GM19468 (cell line): ENCODE measurements around the gene FLT4.

Experiments used
- ATAC-seq: cut with Tn5 transposase; IDR thresholded peaks from one replicate; pipeline ENCODE4 v1.9.1; 2021; ENCODE audit warnings: mild to moderate bottlenecking, moderate library complexity, moderate number of reproducible peaks; ENCODE audit not compliant: unreplicated experiment; ENCODE audit errors: extremely low read depth

Gene FLT4

DNA sequence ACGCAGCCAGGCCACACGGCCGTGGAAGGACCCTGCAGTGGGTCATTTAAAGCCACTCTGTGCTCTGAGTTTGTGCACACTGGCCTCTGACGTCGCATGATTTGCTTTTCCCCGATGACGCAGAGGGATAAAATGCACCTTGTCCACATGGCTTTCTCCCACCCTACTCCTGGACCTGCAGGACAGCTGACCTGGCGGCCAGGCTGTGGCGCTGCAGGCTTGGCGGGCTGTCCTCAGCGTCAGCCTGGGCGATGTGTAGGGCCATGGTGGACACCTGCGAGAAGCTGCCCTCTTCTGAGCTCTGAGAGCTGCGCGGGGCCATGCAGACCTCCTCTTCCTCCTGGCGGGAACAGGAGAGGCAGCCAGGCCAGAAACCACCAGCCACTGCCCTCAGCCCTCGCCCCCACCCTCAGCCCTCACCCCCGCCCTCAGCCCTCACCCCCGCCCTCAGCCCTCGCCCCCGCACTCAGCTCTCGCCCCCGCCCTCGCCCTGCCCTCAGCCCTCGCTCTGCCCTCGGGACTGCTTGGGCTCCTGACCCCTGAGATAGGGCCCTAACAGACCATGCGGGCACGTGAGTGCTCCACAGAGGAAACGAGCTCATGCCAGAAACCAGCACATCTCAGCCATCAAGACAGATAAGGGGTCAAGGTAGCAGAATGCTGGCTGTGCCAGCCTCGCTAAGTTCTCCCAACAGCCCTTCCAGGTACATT is 38.1 kb downstream of the FLT4 start:
- ATAC-seq: no peak

DNA sequence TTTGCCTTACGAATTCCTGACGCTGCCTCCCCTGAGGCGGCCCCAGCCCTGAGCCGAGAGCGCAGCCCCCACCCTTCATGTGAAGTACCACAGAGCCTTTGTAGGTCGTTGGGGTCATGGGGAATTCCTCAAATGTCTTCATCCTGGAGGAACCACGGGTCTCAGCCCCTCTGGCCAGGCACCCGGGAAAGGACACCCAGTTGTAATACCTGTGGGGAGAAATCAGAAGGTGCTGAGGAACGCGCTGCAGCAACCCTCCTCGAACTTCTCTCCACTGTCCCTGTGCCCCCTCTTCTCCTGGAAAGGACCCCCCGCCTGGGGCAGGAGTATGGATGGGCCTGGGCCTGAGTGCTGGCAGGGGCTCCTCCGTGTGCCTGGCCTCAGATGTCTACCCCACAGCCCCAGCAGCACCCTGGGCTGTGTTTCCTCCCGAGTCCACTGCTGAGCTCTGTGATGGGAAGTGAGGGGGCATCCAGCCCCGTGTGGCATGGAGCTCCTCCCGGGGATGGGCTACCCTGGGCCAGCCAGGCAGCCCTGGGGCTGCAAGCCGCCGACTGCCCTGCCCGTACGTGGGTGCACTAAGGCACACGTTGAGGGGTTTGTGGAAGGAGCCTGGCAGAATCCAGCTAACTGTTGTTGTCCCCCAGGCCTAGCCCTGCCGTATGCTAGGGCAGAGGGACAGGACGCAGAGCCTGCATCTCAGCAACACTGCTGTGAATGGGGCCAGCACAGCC is 39.4 kb downstream of the FLT4 start:
- ATAC-seq: no peak

DNA sequence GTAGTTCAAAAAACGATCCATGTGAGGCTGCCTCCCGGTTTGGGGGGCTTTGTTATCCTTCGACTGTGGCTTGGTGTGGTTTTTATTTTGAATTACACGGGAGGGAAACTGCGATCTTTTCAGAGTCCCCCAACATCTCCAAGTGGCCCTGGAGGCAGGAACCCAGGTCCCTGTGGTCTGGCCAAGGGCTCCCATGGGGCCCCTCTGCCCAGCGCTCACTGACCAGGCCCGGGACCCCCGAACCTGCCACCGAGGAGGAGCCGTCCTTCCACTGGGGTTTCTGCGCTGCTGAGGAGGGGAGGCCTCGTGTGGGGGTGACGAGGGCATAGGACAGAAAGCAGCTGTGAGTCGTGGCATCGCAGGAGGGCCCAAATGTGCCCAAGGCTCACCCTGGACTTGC is 40.0 kb downstream of the FLT4 start:
- ATAC-seq: no peak

DNA sequence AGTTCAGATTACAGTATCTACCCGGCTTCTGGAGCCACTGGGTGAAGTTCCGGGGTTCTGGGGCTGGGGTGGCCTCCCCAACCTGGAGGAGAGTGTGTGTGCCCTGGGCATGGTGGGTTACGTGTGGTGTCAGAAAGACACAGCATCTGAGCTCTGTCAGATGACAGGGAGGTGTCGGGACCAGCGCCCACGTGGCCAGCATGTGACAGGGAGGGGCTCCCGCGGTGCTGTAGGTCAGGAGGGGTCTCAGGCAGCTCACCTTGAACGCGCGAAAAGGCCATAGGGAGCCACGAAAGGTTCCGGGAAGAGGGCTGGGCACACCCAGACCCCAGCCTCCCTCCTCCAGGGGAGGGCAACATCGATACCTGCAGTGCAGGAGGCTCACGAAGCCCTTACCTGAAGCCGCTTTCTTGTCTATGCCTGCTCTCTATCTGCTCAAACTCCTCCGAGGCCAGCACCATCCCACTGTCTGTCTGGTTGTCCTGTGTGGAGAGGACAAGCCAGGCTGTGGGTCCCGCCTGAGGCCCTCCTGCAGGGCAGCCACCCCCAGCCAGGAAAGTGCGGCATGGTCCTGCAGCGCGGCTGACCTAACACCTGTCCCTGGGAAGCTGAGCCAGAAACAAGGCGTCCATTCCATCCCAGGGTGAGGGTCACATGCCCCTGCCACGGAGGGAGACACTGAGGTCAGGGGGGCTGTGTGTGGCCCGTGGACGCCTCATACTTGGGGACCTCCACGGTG is 40.7 kb downstream of the FLT4 start:
- ATAC-seq: no peak

DNA sequence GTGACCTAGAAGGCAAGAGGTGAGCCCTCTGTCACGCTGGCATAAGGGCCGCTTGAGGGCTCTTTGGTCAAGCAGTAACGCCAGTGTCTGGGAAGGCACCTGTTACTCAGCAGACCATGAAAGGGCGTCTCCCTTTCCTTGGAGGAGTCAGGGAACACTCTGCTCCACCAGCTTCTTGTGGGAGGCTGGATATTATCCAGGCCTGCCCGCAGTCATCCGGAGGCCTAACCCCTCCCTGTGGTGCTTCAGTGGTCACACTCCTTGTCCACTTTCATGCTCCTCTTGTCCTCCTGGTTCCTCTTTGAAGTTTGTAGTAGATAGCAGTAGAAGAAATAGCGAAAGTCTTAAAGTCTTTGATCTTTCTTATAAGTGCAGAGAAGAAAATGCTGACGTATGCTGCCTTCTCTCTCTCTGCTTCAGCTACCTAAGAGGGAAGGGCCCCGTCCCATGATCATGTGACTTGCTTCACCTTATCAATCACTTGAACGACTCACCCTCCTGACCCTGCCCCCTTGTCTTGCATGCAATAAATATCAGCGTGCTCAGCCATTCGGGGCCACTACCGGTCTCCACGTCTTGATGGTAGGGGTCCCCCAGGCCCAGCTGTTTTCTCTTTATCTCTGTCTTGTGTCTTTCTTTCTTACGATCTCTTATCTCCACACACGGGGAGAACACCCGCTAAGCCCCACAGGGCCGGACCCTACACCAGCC is 41.4 kb downstream of the FLT4 start:
- no peak for ATAC-seq

DNA sequence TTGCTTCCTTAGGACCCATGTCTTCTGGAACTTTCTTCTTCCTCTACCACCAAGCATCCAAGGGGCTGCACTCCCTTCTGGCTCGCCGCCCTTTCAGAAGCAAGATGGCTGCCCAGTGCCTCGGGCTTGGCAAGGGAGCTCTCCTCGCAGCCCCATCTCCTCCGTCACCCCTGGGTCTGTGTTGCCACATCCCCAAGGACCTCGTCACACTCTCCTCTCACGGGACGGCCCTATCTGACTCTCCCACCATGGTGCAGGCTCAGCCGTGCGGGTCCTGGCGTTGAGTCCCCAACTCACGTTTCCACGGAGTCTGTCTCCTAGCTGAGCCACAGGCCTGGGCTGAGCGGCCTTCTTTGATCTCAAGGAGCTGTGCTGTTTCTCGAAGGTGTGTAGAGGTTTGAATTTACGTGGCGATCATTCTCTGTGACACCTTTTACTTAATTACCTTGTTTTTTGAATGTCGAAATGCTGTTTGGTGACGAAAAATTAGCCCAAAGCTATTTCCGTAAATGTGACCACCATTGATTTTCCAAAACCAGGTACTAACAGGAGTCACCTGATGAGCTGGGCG is 43.1 kb downstream of the FLT4 start:
- ATAC-seq: no peak

DNA sequence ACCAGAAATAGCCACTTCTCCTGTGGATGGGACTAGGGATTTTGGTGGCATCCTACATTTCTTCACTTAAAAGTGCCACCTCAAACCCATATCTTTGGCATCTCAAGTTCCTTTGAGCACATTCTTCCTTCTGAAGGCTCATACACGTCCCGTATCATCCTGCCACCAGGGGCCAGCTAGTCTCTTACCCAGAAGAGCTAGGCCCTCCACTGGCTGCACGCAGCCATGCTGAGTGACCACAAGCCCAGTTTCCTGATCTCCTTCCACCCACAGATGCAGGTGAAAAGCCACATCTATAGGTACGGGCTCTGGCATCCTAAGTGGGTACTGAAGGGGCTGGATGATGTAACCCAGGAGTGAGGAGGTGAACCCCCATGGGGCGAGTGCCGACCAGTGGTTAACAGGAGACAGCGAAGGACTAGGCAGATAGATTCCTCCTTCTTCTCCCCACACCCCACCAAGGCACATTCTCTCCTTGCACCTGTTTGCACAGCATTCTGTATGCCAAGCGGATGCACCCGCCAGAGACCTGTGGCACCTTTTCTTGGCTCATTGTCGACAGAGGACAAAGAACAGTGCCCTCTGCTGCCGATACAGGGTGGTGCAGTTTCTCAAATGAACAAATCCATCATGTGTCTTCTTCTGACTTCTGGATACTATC is 43.7 kb downstream of the FLT4 start:
- ATAC-seq: no peak

DNA sequence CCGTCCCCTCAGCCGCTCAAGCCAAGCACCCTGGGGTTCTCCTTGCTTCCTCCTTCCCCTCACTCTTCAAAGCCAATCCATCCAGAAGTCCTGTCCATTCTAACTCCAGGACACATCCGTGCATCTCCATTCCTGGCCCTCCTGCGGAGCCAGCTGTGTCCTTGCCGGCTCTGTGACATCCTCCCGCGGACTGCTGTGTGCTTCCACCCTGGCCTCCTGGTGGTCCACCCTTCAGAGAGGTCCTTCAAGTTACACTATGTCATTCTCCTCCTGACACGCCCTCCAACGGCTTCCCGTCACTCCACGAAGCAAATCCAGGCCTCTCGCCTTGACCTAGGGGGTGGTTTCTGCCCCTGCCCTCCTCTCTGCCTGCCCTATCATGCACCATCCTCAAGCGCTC is 45.1 kb downstream of the FLT4 start:
- ATAC-seq: no peak

DNA sequence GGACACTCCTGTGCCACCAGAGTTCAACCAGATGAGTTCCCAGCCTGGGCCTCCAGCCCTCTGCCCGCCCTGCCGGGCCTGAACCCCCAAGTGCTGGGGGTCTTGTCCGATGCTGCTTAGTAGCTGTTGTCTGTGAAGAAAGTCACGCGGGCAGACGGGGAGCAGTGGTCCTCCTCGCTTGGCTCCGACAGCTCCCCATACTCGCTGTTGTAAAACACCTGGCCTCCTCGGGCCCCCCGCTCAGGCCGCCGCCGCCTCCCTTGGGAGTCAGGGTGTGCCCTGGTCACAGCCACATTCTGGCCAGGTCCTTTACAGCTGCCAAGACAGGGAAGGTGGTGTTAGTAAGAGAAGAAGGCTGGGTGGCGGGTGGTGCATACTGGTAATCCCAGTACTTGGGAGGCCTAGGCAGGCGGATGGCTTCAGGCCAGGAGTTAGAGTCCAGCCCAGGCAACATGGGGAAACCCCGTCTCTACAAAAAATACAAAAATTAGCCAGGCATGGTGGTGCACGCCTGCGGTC is 46.3 kb downstream of the FLT4 start:
- ATAC-seq: no peak

DNA sequence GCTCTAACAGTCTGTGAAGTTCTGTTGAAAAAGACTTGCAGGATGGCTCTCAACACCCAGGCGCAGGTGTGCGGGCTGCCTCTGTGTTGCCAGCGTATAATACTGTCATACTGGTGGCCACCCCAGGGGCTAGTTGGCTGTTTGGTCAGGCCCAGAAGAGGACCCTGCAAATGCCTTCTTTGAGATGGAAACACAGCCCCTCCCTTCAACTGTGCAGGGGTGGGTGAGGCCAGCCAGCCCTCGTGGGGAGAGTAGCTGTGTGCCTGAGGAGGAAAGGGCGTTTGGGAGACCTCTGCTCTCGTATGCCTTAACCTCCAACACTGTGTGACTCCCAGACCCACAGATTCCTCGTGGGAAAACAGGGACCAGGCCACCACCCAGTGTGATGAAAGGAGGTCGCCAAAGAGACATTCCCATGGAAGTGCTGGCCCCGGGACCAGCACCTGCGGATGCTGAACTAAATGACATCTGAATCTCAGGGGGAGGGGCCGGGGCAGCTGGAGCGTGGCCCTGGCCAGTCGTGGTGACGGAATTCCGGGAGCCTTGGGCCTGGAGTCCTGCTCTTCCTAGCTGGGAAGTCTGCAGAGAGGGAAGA is 46.8 kb downstream of the FLT4 start:
- no peak for ATAC-seq

DNA sequence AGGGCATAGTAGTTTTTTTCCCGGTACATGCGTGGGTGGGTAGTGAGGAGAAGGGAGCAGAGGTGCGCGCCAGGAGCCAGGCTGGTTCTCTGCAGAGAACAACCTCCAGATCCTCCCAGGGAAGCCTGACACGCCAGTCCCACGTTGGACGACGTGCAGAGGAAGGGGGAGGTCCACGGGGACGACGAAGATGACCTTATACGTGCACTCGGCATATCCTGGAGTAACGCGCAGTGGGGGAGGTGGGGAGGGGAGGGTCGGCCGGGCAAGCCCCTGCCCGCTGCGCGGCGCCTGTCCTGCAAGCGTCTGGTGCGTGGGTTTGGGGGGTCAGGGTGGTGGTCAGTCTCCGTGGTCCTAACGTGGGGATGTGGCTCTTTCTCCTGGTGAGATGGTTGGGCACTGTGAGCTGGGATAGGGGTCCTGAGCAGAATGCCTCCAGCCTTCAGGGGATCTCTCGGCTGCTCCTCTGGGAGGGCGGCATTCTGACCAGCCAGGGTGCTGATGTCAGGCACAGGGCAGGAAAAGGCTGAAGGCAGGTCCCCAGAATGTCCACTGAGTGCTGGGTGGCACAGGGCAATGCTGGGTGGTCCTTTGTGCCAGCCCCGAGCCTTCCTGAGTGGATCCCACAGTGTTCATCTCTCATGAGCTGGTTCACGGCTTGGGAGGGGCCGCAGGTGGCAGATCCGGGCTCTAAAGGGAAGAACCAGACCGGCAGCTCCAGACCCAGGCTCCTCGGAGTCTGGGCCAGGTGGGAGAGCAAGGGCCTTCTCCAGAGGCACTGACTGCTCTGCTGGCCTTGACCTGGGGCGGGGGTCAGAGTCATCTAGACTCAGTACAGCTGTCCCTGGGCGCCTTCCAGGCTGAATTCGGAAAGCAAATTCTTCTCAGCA is 47.6 kb downstream of the FLT4 start:
- no peak for ATAC-seq

DNA sequence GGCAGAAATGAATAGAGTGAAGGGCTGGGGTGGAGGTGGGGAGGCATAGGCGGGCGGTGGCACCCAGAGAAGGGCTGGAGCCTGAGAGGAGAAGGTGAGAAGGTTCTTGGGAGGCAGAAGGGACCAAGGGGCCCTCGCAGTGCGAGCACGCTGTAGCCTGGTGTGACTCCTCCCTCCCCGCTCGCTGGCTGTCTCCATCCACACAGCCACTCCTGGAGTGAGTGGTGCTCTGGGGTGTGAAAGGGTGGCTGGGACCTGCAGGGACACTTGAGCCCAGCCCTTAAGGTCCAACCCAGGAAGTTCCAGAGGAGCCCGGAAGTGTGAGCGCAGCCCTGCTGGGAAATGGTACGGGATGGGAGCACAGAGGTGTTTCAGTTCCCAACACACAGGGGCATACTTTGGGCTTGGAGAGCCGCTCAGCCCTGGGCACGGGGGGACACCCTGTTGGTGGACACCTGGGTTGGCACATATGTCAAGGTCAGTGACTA is 48.8 kb downstream of the FLT4 start:
- no peak for ATAC-seq

DNA sequence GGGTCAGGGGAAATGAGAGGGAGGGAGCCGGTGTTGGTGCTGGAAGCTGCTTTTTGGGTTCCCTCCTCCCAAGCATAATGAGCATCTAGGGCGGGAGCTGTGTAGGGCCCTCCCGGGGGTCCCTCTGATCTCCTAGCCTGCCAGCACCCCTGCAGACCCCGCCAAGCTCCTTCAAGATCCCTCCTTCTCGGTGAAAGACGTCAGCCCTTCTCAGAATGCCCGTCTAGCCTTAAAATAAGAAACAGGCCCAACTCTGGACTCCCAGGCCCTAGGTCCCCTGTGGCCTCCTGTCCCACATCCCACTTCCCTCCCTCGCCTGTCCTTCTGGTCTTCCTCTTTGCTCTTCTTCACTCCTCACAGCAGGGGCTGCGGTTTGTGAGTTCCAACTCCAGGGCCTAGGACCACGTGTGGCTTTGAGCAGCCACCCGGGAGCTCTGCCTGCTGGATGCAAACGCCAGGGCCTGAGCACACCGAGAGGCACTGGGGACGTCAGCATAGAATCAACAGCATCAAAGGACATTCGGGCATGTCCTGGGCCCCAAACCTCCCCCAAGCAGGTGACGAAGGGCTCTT is 49.3 kb downstream of the FLT4 start:
- ATAC-seq: no peak

DNA sequence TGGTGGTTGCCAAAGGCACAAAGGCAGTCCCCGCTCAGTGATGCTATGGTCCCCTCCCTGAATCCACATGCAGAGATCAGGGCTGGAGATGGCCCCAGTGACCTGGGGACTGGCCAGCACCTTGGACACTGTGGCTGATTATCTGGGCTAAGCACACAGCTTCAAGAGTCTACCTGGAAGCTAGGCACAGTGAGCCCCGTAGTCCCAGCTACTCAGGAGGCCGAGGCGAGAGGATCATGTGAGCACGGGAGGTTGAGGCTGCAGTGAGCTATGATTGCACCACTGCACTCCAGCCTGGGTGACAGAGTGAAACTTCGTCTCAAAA is 49.8 kb downstream of the FLT4 start:
- ATAC-seq: no peak

DNA sequence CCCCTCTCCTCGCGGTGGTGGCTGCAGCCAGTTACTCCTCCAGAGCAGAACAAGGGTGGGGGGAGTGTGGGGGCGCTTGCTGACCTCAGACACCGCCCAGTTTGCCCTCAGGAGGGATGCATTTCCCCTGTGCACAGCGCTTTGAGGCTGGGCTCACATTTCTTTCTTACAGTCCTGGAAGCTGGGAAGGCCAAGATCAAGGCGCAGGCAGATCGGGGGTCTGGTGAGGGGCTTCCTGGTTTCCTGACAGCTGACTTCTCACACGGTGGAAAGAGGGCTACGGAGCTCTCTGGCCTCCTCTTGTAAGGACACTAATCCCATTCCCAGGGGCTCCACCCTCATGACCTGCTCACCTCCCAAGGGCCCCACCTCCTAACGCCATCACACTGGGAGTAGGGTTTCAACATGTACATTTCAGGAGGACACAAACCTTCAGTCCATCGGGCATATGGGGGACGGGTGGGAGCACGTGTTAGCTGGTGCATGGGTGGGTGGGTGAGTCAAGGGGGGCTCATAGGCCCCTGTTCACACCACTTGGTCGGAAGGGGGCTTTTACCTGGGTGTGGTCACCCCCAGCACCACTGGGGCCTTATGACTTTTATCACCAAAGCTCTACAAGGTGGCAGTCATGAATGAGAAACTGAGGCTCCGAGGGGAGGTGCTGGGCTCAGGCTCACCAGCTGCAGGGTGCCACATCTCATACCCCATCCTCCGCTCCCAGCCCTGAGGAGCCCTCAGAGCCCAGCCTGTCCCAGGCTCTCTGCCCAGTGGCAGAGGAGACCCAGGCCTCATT is 50.4 kb downstream of the FLT4 start:
- ATAC-seq: no peak

DNA sequence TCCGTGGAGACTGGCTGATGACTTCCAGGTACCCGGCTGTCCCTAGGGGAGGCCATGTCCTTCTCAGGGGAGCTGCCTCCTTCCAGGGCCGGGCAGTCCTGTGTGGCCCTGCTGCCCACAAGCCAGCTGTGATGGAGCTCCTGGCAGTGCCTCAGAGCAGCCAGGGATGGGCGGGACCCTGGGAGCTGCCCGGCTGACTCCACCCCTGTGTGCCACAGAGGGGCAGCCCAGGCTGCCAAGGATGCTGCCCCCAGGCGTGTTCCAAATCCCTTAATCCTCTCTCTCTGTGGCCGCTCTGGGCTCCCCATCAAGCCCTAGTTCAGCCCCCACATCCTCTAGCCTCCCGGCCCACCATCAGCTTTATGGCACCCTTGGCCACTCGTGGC is 51.1 kb downstream of the FLT4 start:
- ATAC-seq: no peak

DNA sequence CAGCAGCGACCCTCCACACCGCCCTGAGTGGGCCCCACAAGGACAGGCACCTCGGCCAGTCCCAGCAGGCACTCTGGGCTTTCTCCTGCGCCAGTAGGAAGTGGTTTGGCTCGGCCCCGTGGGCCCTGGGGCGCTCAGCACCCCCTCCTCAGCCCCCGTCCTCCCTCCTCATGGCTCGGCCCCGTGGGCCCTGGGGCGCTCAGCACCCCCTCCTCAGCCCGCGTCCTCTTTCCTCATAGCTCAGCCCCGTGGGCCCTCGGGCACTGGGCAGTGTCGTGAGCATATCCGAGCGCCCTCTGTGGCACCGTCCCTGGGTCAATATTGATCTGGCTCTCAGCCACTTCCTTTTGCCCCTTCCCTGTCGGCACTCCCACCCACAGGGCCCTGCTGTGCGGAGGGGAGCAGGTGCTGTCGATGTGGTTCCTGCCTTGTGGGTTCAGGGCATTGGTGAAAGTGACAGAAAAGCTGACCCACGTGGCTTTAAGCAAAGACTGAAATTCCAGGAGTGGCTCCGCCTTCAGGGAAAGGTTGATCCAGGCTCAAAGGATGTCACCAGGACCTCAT is 52.6 kb downstream of the FLT4 start:
- no peak for ATAC-seq
